Stomach (tissue), 9 donors: Measurements from ENCODE around the gene ADM2. TPM values are rescaled to one million over a fixed set of nuclear protein-coding genes. Genes with fewer than 3 reads are reported as not detected.

ENCODE experiments used
- DNase-seq, 2 donors: peaks; one replicate each; pipeline versions ENCODE4 v3.0.0 to v3.0.0-alpha.2; 2013 to 2019
- H3K27ac ChIP-seq, 5 donors: fragments of 200-600 bp in 4 of 5; sonication (generic) in 4 of 5; one replicate each; pipeline ENCODE4 v1.5.1; 2013 to 2019; ENCODE audit warnings: mild to moderate bottlenecking in 1 of 5, moderate library complexity in 1 of 5
- H3K27me3 ChIP-seq, 3 donors: fragments of 200-600 bp; sonication (generic); one replicate each; pipeline ENCODE4 v1.5.1; 2017 to 2019; ENCODE audit warnings: mixed run types in 1 of 3
- H3K36me3 ChIP-seq, 4 donors: fragments of 200-600 bp; sonication (generic); 1 replicate in 3 of 4; 2 replicates in 1 of 4; pipeline ENCODE4 v1.5.1; 2016 to 2019
- H3K4me1 ChIP-seq, 4 donors: fragments of 200-600 bp; sonication (generic); one replicate each; pipeline ENCODE4 v1.5.1; 2016 to 2019
- H3K4me3 ChIP-seq, 4 donors: fragments of 200-600 bp; sonication (generic) in 3 of 4; one replicate each; pipeline ENCODE4 v1.5.1; 2016 to 2019; ENCODE audit warnings: mild to moderate bottlenecking in 1 of 4
- H3K9me3 ChIP-seq, 4 donors: fragments of 200-600 bp; sonication (generic); one replicate each; pipeline ENCODE4 v1.5.1; 2016 to 2019
- CTCF ChIP-seq, 7 experiments: fragments of 450-650 bp in 4 of 7; fragments of 200-600 bp in 3 of 7; sonication (generic) in 3 of 7; IDR thresholded peaks; one replicate each; pipeline ENCODE4 v1.5.1; 2016 to 2019; ENCODE audit warnings: antibody characterized with exemption in 7 of 7, control low read depth in 2 of 7, mild to moderate bottlenecking in 1 of 7
- EP300 ChIP-seq: sonication (generic); formaldehyde crosslinking; IDR thresholded peaks from one replicate; pipeline ENCODE4 v1.6.1; 2017; ENCODE audit warnings: antibody characterized with exemption
- POLR2A ChIP-seq, 4 donors: fragments of 450-650 bp; IDR thresholded peaks; one replicate each; pipeline ENCODE4 v1.6.1; 2016; ENCODE audit warnings: antibody characterized with exemption in 4 of 4, control low read depth in 2 of 4, mild to moderate bottlenecking in 1 of 4, moderate library complexity in 1 of 4
- POLR2AphosphoS5 ChIP-seq, 3 donors: sonication (generic); formaldehyde crosslinking; IDR thresholded peaks; one replicate each; pipeline ENCODE4 v1.6.1; 2016; ENCODE audit warnings: antibody characterized with exemption in 3 of 3
- WGBS, 5 donors: extraction: QIAGEN DNeasy Blood & Tissue Kit in 3 of 5; methylation state at CpG; one replicate each; pipeline versions ENCODE4 v1.1.5 to v1.1.7; 2013 to 2018; 5-methylcytosine and 5-hydroxymethylcytosine counted together
- intact Hi-C: fragments of 100-400 bp; cut with DNase I; formaldehyde crosslinking; loops from one replicate; pipeline ENCODE4 v1.15.1; 2023; ENCODE audit warnings: low total_unique reads
- polyA plus RNA-seq, 3 donors: library from polyadenylated mRNA; stranded (reverse); fragments of 200-250 nt; gene quantifications; one replicate each; pipeline ENCODE4 v1.2.3, GENCODE V29; 2013
- total RNA-seq, 5 donors: library from RNA; depleted of rRNA; stranded (reverse); fragments of >200 nt; gene quantifications; one replicate each; pipeline versions ENCODE4 v1.1.0 to v1.2.3, GENCODE V29; 2014 to 2016
- donor health status: healthy with polysubstance abuse.
- donor health status: Bipolar disorder and iron deficiency.
- donor health status: healthy.

Gene ADM2
- total and polyA plus RNA-seq, 8 donors, result 0.37 to 3.7 (median 1.5) TPM; not detected in 3

- TF ChIP-seq EP300 (no peak), POLR2A (IDR thresholded peaks at IDR 0.05) (no peak), POLR2AphosphoS5 (IDR thresholded peaks at IDR 0.05) (no peak), CTCF (IDR thresholded peaks at IDR 0.05) (no peak)
- peaks cover 36 to 44% (median 42%) of the 10 kb centered on the region in 4 donors for H3K4me1 ChIP-seq
- no peak for DNase-seq
- peaks cover 6 to 34% (median 18%) of the 10 kb centered on the region in 3 donors for H3K27me3 ChIP-seq
- H3K9me3 ChIP-seq, result no peaks in the 10 kb centered on the region
- H3K36me3 ChIP-seq, result no peaks in the 10 kb centered on the region
- no peak overlapping the region for H3K4me3 ChIP-seq
- intact Hi-C loops, result no loop called here
- 65 to 85% (median 79%) methylated on average over 7 of the region's 7 CpGs for WGBS, 5 donors
- H3K27ac ChIP-seq, result no peak overlapping the region
These were observed 4.5 kb upstream of the ADM2 start for GRCh38 chr22:50476868-50477267.

GRCh38 chr22:50477923-50478322, 3.4 kb upstream of the ADM2 start:
- no peak overlapping the region for H3K27ac ChIP-seq
- no peaks in the 10 kb centered on the region for H3K36me3 ChIP-seq
- WGBS, 5 donors, result 91 to 97% (median 95%) methylated on average over 8 to 12 of the region's 12 CpGs
- intact Hi-C loops, result no loop called here
- TF ChIP-seq POLR2AphosphoS5 (IDR thresholded peaks at IDR 0.05) (no peak), EP300 (no peak), CTCF (IDR thresholded peaks at IDR 0.05) (no peak), POLR2A (IDR thresholded peaks at IDR 0.05) (no peak)
- peaks cover 30 to 44% (median 41%) of the 10 kb centered on the region in 4 donors for H3K4me1 ChIP-seq
- DNase-seq, result no peak
- H3K9me3 ChIP-seq, result no peaks in the 10 kb centered on the region
- H3K4me3 ChIP-seq, result no peak overlapping the region
- H3K27me3 ChIP-seq, result peaks cover 7 to 45% (median 28%) of the 10 kb centered on the region in 3 donors

GRCh38 chr22:50479721-50480120, 1.6 kb upstream of the ADM2 start:
- peaks cover 28 to 47% (median 44%) of the 10 kb centered on the region in 4 donors for H3K4me1 ChIP-seq
- H3K9me3 ChIP-seq, result no peaks in the 10 kb centered on the region
- peaks cover 7 to 63% (median 29%) of the 10 kb centered on the region in 3 donors for H3K27me3 ChIP-seq
- no peak overlapping the region for H3K27ac ChIP-seq
- WGBS, 5 donors, result 53 to 71% (median 58%) methylated on average over 11 of the region's 11 CpGs
- H3K36me3 ChIP-seq, result no peaks in the 10 kb centered on the region
- no peak overlapping the region for H3K4me3 ChIP-seq
- DNase-seq, result no peak
- TF ChIP-seq CTCF (IDR thresholded peaks at IDR 0.05) (no peak), POLR2A (IDR thresholded peaks at IDR 0.05) (no peak), EP300 (no peak), POLR2AphosphoS5 (IDR thresholded peaks at IDR 0.05) (no peak)
- intact Hi-C loops, result no loop called here

- Histone ChIP-seq H3K36me3 (no peaks in the 10 kb centered on the region), H3K4me3 (peak overlapping the region; percentile 46 to 63 (median 56)), H3K9me3 (no peaks in the 10 kb centered on the region), H3K4me1 (peaks cover 24 to 51% (median 46%) of the 10 kb centered on the region in 4 donors), H3K27ac (peak overlapping the region in 3 of 5 donors; percentile 30 to 74 (median 66)), H3K27me3 (peaks cover 7 to 71% (median 29%) of the 10 kb centered on the region in 3 donors)
- no peak for DNase-seq
- no peak for TF ChIP-seq EP300
- no peak for TF ChIP-seq CTCF (IDR thresholded peaks at IDR 0.05)
- no peak for TF ChIP-seq POLR2AphosphoS5 (IDR thresholded peaks at IDR 0.05)
- TF ChIP-seq POLR2A (IDR thresholded peaks at IDR 0.05), result no peak
- intact Hi-C loops, result no loop called here
- 0 to 6% (median 4%) methylated on average over 1 to 45 of the region's 45 CpGs for whole genome bisulfite sequencing, 5 donors
These were observed 301 bp upstream of the ADM2 start for GRCh38 chr22:50481045-50481439.
